Left renal pelvis (tissue), 4 donors: ENCODE data around the gene ARMS2. TPM values are rescaled to one million over a fixed set of nuclear protein-coding genes. Genes with fewer than 3 reads are reported as not detected.

Experiments used
- polyA plus RNA-seq, 4 donors: library from polyadenylated mRNA; unstranded; fragments of 120-200 nt; gene quantifications; one replicate each; pipeline ENCODE4 v1.2.1, GENCODE V29; 2013; ENCODE audit not compliant: insufficient read length in 4 of 4

The ARMS2 gene
- polyA plus RNA-seq, 4 donors: 0.22 to 0.34 TPM; not detected in 2

Other genes with a start within 250 kb of the ARMS2 start
- 1 to 10 TPM in 2 of 4 donors, under 1 TPM in 2; 0.08 to 2.0 (median 0.88) TPM for gene BTBD16, start 183.4 kb upstream of the ARMS2 start, polyA plus RNA-seq
- 100 to 1,000 TPM in 1 of 4 donors, 10 to 100 TPM in 3; 37.4 to 102 (median 96.2) TPM for gene PLEKHA1, start 79.9 kb upstream of the ARMS2 start, polyA plus RNA-seq
- 100 to 1,000 TPM; 150 to 199 (median 179) TPM for gene HTRA1, start 6.9 kb downstream of the ARMS2 start, polyA plus RNA-seq
- under 1 TPM in 3 of 4 donors, not detected in 1; 0.05 to 0.11 (median 0.07) TPM for gene DMBT1, start 106.1 kb downstream of the ARMS2 start, polyA plus RNA-seq
- gene C10orf120, start 245.2 kb downstream of the ARMS2 start, polyA plus RNA-seq: not detected